GM23338 (cell line): ENCODE measurements around the gene URM1. TPM values are rescaled to one million over a fixed set of nuclear protein-coding genes. Genes with fewer than 3 reads are reported as not detected.
A peak's percentile ranks its signal among the peaks of the same experiment; 100 is the strongest.

ENCODE experiments used
- ATAC-seq: fragments of 200-7000 bp; cut with Tn5 transposase; 3 replicates; pipeline ENCODE4 v1.9.1; 2020
- DNase-seq: peaks from one replicate; pipeline ENCODE4 v3.0.0-alpha.2; 2015; ENCODE audit warnings: low spot score
- H2AFZ ChIP-seq: fragments of 200-600 bp; sonication (generic); 2 replicates; pipeline ENCODE4 v1.8.0; 2016; ENCODE audit warnings: antibody characterized with exemption, mild to moderate bottlenecking, moderate library complexity
- H3F3A ChIP-seq: fragments of 200-600 bp; sonication (generic); replicated peaks from 2 replicates; pipeline ENCODE4 v1.8.0; 2017; ENCODE audit warnings: antibody characterized with exemption, mixed run types, low read depth
- H3K27ac ChIP-seq: fragments of 200-600 bp; sonication (generic); 2 replicates; pipeline ENCODE4 v1.6.1; 2016; ENCODE audit warnings: low read depth
- H3K27me3 ChIP-seq: fragments of 200-600 bp; sonication (generic); 2 replicates; pipeline ENCODE4 v1.8.0; 2016; ENCODE audit warnings: mild to moderate bottlenecking, mixed run types, moderate library complexity; ENCODE audit not compliant: insufficient read depth
- H3K36me3 ChIP-seq: fragments of 200-600 bp; sonication (generic); 2 replicates; pipeline ENCODE4 v1.8.0; 2016; ENCODE audit warnings: mild to moderate bottlenecking; ENCODE audit not compliant: insufficient read depth
- H3K4me1 ChIP-seq: fragments of 200-600 bp; sonication (generic); 2 replicates; pipeline ENCODE4 v1.8.0; 2016; ENCODE audit warnings: mild to moderate bottlenecking, moderate library complexity; ENCODE audit not compliant: insufficient read depth
- H3K4me2 ChIP-seq: fragments of 200-600 bp; sonication (generic); 2 replicates; pipeline ENCODE4 v1.7.1; 2017; ENCODE audit warnings: mixed run types
- H3K4me3 ChIP-seq: fragments of 200-600 bp; sonication (generic); 2 replicates; pipeline ENCODE4 v1.6.1; 2016; ENCODE audit warnings: mixed run types
- H3K79me2 ChIP-seq: fragments of 200-600 bp; sonication (generic); replicated peaks from 2 replicates; pipeline ENCODE4 v1.8.0; 2017; ENCODE audit warnings: mild to moderate bottlenecking; ENCODE audit not compliant: insufficient read depth
- H3K9me2 ChIP-seq: fragments of 200-600 bp; sonication (generic); 2 replicates; pipeline ENCODE4 v1.8.0; 2017; ENCODE audit not compliant: insufficient read depth
- H4K20me1 ChIP-seq: fragments of 200-600 bp; sonication (generic); replicated peaks from 2 replicates; pipeline ENCODE4 v1.8.0; 2017; ENCODE audit warnings: mild to moderate bottlenecking; ENCODE audit not compliant: insufficient read depth
- H3K27ac Mint-ChIP-seq: 2 replicates; pipeline ENCODE4 v1.8.0; 2020; ENCODE audit warnings: inconsistent platforms, mild to moderate bottlenecking, moderate library complexity, mixed read lengths
- H3K27me3 Mint-ChIP-seq: 3 replicates; pipeline ENCODE4 v1.8.0; 2022; ENCODE audit warnings: low read depth, mild to moderate bottlenecking, moderate library complexity, mixed read lengths, inconsistent platforms; ENCODE audit not compliant: insufficient read depth, poor library complexity
- H3K36me3 Mint-ChIP-seq: 3 replicates; pipeline ENCODE4 v1.8.0; 2021; ENCODE audit warnings: low read depth, mild to moderate bottlenecking, inconsistent platforms, moderate library complexity, mixed read lengths
- H3K4me1 Mint-ChIP-seq: 3 replicates; pipeline ENCODE4 v1.8.0; 2020; ENCODE audit warnings: mild to moderate bottlenecking, inconsistent platforms, mixed read lengths
- H3K4me3 Mint-ChIP-seq: 3 replicates; pipeline ENCODE4 v1.8.0; 2021; ENCODE audit warnings: moderate library complexity, mild to moderate bottlenecking, inconsistent platforms, mixed read lengths
- H3K9me3 Mint-ChIP-seq: 3 replicates; pipeline ENCODE4 v1.8.0; 2020; ENCODE audit warnings: moderate library complexity, mild to moderate bottlenecking, inconsistent platforms, mixed read lengths
- CREB1 ChIP-seq: fragments of 250-450 bp; sonication (Bioruptor Pico); IDR thresholded peaks from 2 replicates; pipeline ENCODE4 v1.5.0; 2020; ENCODE audit warnings: low read depth, mild to moderate bottlenecking, moderate library complexity
- ETS1 ChIP-seq: IDR thresholded peaks from 2 replicates; pipeline ENCODE4 v1.6.1; 2016; ENCODE audit warnings: antibody characterized with exemption
- EZH2 ChIP-seq: fragments of 200-600 bp; sonication (generic); IDR thresholded peaks from one replicate; pipeline ENCODE4 v1.8.0; 2017; ENCODE audit warnings: antibody characterized with exemption, mild to moderate bottlenecking, low read depth; ENCODE audit not compliant: unreplicated experiment
- EZH2phosphoT487 ChIP-seq: fragments of 200-600 bp; sonication (generic); IDR thresholded peaks from one replicate; pipeline ENCODE4 v1.8.1; 2018; ENCODE audit warnings: antibody characterized with exemption; ENCODE audit not compliant: unreplicated experiment
- JUNB ChIP-seq: IDR thresholded peaks from one replicate; pipeline ENCODE4 v1.6.1; 2016; ENCODE audit warnings: antibody characterized with exemption; ENCODE audit not compliant: unreplicated experiment
- NANOG ChIP-seq: IDR thresholded peaks from 2 replicates; pipeline ENCODE4 v1.6.1; 2016; ENCODE audit warnings: antibody characterized with exemption, borderline replicate concordance
- STAT1 ChIP-seq: IDR thresholded peaks from one replicate; pipeline ENCODE4 v1.6.1; 2016; ENCODE audit warnings: antibody characterized with exemption; ENCODE audit not compliant: unreplicated experiment
- ZNF114 ChIP-seq: fragments of 250-450 bp; sonication (Bioruptor Pico); IDR thresholded peaks from 2 replicates; pipeline ENCODE4 v1.5.0; 2020; ENCODE audit warnings: mild to moderate bottlenecking, moderate library complexity
- ZNF331 ChIP-seq: fragments of 250-450 bp; sonication (Bioruptor Pico); IDR thresholded peaks from 2 replicates; pipeline ENCODE4 v1.5.0; 2020; ENCODE audit warnings: low read depth, mild to moderate bottlenecking, moderate library complexity
- polyA plus RNA-seq: library from polyadenylated mRNA; unstranded; fragments of >200 nt; fragmentation: Nextera tagmentation; extraction: Ambion mirVana; gene quantifications from 2 replicates; pipeline ENCODE4 v1.2.1, GENCODE V29; 2016
- total RNA-seq: library from RNA; depleted of rRNA; stranded (reverse); fragments of >200 nt; shearing (Covaris generic); gene quantifications from 2 replicates; pipeline ENCODE4 v1.2.3, GENCODE V29; 2014
- TF ChIP-seq, protein P1 (sequence below), 2 experiments: fragments of 200-600 bp in 1 of 2; sonication (generic) in 1 of 2; conservative IDR thresholded peaks; 2 replicates each; pipeline versions ENCODE4 v1.5.1 to v1.6.1; 2016 to 2017; ENCODE audit warnings: antibody characterized with exemption in 2 of 2, low read depth in 2 of 2, mild to moderate bottlenecking in 2 of 2, moderate library complexity in 1 of 2

URM1 gene
- total and polyA plus RNA-seq, 2 experiments from 2014 or later, result 28.6 to 47.8 TPM

- Mint-ChIP-seq H3K27ac (no peak overlapping the region), H3K36me3 (no peaks in the 10 kb centered on the region), H3K4me1 (peaks cover 40% of the 10 kb centered on the region), H3K9me3 (0 out of 3 replicates have a peak, but pooled peaks cover 2% of the 10 kb centered on the region), H3K27me3 (peaks cover 87% of the 10 kb centered on the region), H3K4me3 (no peak overlapping the region)
- peak; percentile 86 for DNase-seq
- Histone ChIP-seq H3K4me3 (peak overlapping the region; percentile 43), H3K79me2 (no peaks in the 10 kb centered on the region), H3F3A (peaks cover 14% of the 10 kb centered on the region; the same call in 1 of the 2 replicates), H3K27me3 (peaks cover 93% of the 10 kb centered on the region), H3K9me2 (no peaks in the 10 kb centered on the region), H3K27ac (no peak overlapping the region), H2AFZ (no peak overlapping the region; the same call in 1 of the 2 replicates), H3K36me3 (no peaks in the 10 kb centered on the region), H4K20me1 (no peaks in the 10 kb centered on the region; the same call in 1 of the 2 replicates), H3K4me1 (peaks cover 39% of the 10 kb centered on the region), H3K4me2 (peak overlapping the region; percentile 73)
- peak; percentile 49 for ATAC-seq
- TF ChIP-seq EZH2 (no peak), ZNF331 (CRISPR knock-in tag) (no peak), CREB1 (CRISPR knock-in tag) (no peak), EZH2phosphoT487 (no peak), JUNB (no peak), NANOG (no peak), ZNF114 (CRISPR knock-in tag) (no peak), ETS1 (no peak)
- TF ChIP-seq, protein P1, sequence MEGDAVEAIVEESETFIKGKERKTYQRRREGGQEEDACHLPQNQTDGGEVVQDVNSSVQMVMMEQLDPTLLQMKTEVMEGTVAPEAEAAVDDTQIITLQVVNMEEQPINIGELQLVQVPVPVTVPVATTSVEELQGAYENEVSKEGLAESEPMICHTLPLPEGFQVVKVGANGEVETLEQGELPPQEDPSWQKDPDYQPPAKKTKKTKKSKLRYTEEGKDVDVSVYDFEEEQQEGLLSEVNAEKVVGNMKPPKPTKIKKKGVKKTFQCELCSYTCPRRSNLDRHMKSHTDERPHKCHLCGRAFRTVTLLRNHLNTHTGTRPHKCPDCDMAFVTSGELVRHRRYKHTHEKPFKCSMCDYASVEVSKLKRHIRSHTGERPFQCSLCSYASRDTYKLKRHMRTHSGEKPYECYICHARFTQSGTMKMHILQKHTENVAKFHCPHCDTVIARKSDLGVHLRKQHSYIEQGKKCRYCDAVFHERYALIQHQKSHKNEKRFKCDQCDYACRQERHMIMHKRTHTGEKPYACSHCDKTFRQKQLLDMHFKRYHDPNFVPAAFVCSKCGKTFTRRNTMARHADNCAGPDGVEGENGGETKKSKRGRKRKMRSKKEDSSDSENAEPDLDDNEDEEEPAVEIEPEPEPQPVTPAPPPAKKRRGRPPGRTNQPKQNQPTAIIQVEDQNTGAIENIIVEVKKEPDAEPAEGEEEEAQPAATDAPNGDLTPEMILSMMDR (conservative IDR thresholded peaks at IDR 0.05; ENCODE audit: low read depth in 2 of 2), result no peak
Observed at GRCh38 chr9:128408963-128409431, 37.8 kb downstream of the URM1 start.

GRCh38 chr9:128409450-128409849 is 38.3 kb downstream of the URM1 start:
- H3K9me2 ChIP-seq, result no peaks in the 10 kb centered on the region
- H3K4me3 ChIP-seq, result peak overlapping the region; percentile 43; the same call in 1 of the 2 replicates
- peaks cover 39% of the 10 kb centered on the region for H3K4me1 ChIP-seq
- H3K36me3 ChIP-seq, result no peaks in the 10 kb centered on the region
- Mint-ChIP-seq H3K27me3 (peaks cover 86% of the 10 kb centered on the region), H3K9me3 (0 out of 3 replicates have a peak, but pooled peaks cover 2% of the 10 kb centered on the region), H3K27ac (no peak overlapping the region), H3K4me3 (no peak overlapping the region), H3K4me1 (peaks cover 41% of the 10 kb centered on the region), H3K36me3 (no peaks in the 10 kb centered on the region)
- TF ChIP-seq EZH2phosphoT487 (no peak), EZH2 (peak; percentile 9), STAT1 (no peak)
- no peak overlapping the region for H2AFZ ChIP-seq
- peaks cover 91% of the 10 kb centered on the region for H3K27me3 ChIP-seq
- H3F3A ChIP-seq, result peaks cover 14% of the 10 kb centered on the region; the same call in 1 of the 2 replicates
- no peaks in the 10 kb centered on the region; the same call in 1 of the 2 replicates for H4K20me1 ChIP-seq
- no peak for DNase-seq
- no peak; the same call in 2 of the 3 replicates for ATAC-seq
- no peaks in the 10 kb centered on the region for H3K79me2 ChIP-seq
- H3K27ac ChIP-seq, result no peak overlapping the region
- peak overlapping the region; percentile 73; the same call in 1 of the 2 replicates for H3K4me2 ChIP-seq
